ENCODE results near the gene CLN6.

DNA sequence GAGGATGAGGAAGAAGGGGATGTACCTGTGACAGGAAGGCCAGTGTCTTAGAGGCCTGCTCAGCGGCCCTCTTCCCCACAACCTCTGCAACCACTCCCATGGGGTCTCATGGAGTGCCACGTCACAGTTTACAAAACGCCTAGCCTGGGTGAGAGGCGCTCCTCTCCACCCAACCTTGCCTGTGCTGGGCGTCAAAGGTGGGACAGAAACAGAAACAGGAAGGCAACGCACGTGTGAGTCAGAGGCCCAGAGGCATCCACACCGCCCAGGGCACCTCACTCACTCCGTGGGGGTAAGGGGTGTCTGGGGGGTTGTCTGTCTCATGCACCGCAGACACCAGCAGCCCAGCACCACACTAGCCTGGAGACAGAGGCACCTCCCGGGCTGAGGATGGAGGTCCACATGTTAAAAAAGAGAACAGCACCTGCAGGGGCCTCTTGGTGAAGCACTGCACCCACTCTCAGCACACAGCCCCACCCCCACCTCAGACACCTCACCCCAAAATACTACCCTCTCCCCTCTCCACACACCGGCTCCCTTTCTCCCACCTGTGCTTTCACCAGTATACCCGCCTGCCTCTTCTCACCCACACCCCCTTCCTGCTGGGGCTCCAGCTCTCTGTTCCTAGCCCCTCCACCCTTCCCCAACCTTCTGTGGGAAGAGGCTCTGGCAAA, 19.7 kb downstream of the CLN6 start:
- TF ChIP-seq, protein P1, sequence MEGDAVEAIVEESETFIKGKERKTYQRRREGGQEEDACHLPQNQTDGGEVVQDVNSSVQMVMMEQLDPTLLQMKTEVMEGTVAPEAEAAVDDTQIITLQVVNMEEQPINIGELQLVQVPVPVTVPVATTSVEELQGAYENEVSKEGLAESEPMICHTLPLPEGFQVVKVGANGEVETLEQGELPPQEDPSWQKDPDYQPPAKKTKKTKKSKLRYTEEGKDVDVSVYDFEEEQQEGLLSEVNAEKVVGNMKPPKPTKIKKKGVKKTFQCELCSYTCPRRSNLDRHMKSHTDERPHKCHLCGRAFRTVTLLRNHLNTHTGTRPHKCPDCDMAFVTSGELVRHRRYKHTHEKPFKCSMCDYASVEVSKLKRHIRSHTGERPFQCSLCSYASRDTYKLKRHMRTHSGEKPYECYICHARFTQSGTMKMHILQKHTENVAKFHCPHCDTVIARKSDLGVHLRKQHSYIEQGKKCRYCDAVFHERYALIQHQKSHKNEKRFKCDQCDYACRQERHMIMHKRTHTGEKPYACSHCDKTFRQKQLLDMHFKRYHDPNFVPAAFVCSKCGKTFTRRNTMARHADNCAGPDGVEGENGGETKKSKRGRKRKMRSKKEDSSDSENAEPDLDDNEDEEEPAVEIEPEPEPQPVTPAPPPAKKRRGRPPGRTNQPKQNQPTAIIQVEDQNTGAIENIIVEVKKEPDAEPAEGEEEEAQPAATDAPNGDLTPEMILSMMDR (IDR thresholded peaks at IDR 0.05): no peak
- TF ChIP-seq POLR2A (IDR thresholded peaks at IDR 0.05): no peak

Measured in adrenal gland (tissue), 5 donors.